NCI-H2029 (cell line): ENCODE data around the gene SPATA6L.
A peak's percentile ranks its signal among the peaks of the same experiment; 100 is the strongest.

Experiments
- DNase-seq: peaks from one replicate; lab custom pipeline; 2025; lab: John Stamatoyannopoulos, UW

Gene SPATA6L

GRCh38 chr9:4583001-4583400, 83.3 kb downstream of the SPATA6L start:
- DNase-seq, result no peak

GRCh38 chr9:4581861-4582565, 84.3 kb downstream of the SPATA6L start:
- DNase-seq, result no peak

- DNase-seq, result no peak
Measured at GRCh38 chr9:4581035-4581760, 85.1 kb downstream of the SPATA6L start.

- DNase-seq, result no peak
Measured at GRCh38 chr9:4579001-4579400, 87.3 kb downstream of the SPATA6L start.

- DNase-seq, result no peak
Measured at GRCh38 chr9:4576448-4576847, 89.8 kb downstream of the SPATA6L start.

GRCh38 chr9:4575997-4576396, 90.3 kb downstream of the SPATA6L start:
- DNase-seq, result no peak

GRCh38 chr9:4574657-4575243, 91.5 kb downstream of the SPATA6L start:
- DNase-seq, result no peak

- DNase-seq, result no peak
Measured at GRCh38 chr9:4573634-4574389, 92.5 kb downstream of the SPATA6L start.

- DNase-seq, result no peak
Measured at GRCh38 chr9:4573176-4573575, 93.1 kb downstream of the SPATA6L start.

GRCh38 chr9:4572184-4572826, 94.0 kb downstream of the SPATA6L start:
- DNase-seq, result no peak

GRCh38 chr9:4569101-4569500, 97.2 kb downstream of the SPATA6L start:
- no peak for DNase-seq

- DNase-seq, result no peak
Measured at GRCh38 chr9:4567601-4568000, 98.7 kb downstream of the SPATA6L start.

GRCh38 chr9:4566806-4567205, 99.5 kb downstream of the SPATA6L start:
- DNase-seq, result no peak

GRCh38 chr9:4563105-4563504, 103.2 kb downstream of the SPATA6L start:
- no peak for DNase-seq

GRCh38 chr9:4559261-4560182, 106.8 kb downstream of the SPATA6L start:
- DNase-seq, result no peak

GRCh38 chr9:4558371-4558998, 107.8 kb downstream of the SPATA6L start:
- no peak for DNase-seq

- DNase-seq, result no peak
Measured at GRCh38 chr9:4555236-4555635, 111.0 kb downstream of the SPATA6L start.

GRCh38 chr9:4553951-4554381, 112.3 kb downstream of the SPATA6L start:
- DNase-seq, result no peak

GRCh38 chr9:4550777-4551484, 115.3 kb downstream of the SPATA6L start:
- peak; percentile 12 for DNase-seq
